A549 (cell line): ENCODE data around the gene IAPP. TPM values are rescaled to one million over a fixed set of nuclear protein-coding genes. Genes with fewer than 3 reads are reported as not detected.

Experiments
- ATAC-seq, 2 experiments: fragments of 200-7000 bp in 1 of 2; fragments of >200 bp in 1 of 2; cut with Nextera tagmentation in 1 of 2; cut with Tn5 transposase in 1 of 2; 3 replicates each; pipeline versions ENCODE4 v1.8.0 to v1.9.1; 2018 to 2020; ENCODE audit warnings: mild to moderate bottlenecking in 1 of 2, moderate library complexity in 1 of 2
- CTCF ChIA-PET: fragments of 300-600 bp; sonication (Branson Sonifier 250); formaldehyde crosslinking; extraction: SDS; loops from one replicate; lab custom pipeline; 2021; ENCODE audit warnings: antibody characterized with exemption, inconsistent platforms; lab: Yijun Ruan, JAX
- POLR2A ChIA-PET: fragments of 350-600 bp; formaldehyde crosslinking; extraction: SDS; loops from one replicate; lab custom pipeline; 2021; ENCODE audit warnings: antibody characterized with exemption, inconsistent platforms; lab: Yijun Ruan, JAX
- DNase-seq, 2 experiments: peaks; one replicate each; pipeline versions ENCODE4 v3.0.0 to v3.0.0-alpha.2; 2011 to 2016; ENCODE audit warnings: low read depth in 1 of 2, low spot score in 1 of 2
- FAIRE-seq: peaks from 2 replicates; lab custom pipeline; 2011; peaks lifted over from hg19 to GRCh38; lab: Jason Lieb, UNC
- H3K27ac ChIP-seq, 2 experiments: fragments of >200 bp; sonication (Bioruptor Twin); formaldehyde crosslinking; 3 replicates each; pipeline ENCODE4 v1.5.1; 2016 to 2017
- H3K4me1 ChIP-seq: fragments of >200 bp; sonication (Bioruptor Twin); formaldehyde crosslinking; 3 replicates; pipeline ENCODE4 v1.6.1; 2016
- H3K4me2 ChIP-seq: fragments of >200 bp; sonication (Bioruptor Twin); formaldehyde crosslinking; 3 replicates; pipeline ENCODE4 v1.6.1; 2016
- H3K4me3 ChIP-seq: fragments of >200 bp; sonication (Bioruptor Twin); formaldehyde crosslinking; 3 replicates; pipeline ENCODE4 v1.5.1; 2016
- H3K9me3 ChIP-seq: fragments of >200 bp; sonication (Bioruptor Twin); formaldehyde crosslinking; 3 replicates; pipeline ENCODE4 v1.6.1; 2016
- ATOH8 ChIP-seq: fragments of 250-450 bp; sonication (Bioruptor Pico); IDR thresholded peaks from 2 replicates; pipeline ENCODE4 v1.5.0; 2020; ENCODE audit warnings: low read depth, mild to moderate bottlenecking, moderate library complexity
- BCL3 ChIP-seq: fragments of >200 bp; sonication (Bioruptor Twin); formaldehyde crosslinking; IDR thresholded peaks from 3 replicates; pipeline ENCODE4 v1.6.1; 2016
- BHLHE40 ChIP-seq: IDR thresholded peaks from 2 replicates; pipeline ENCODE4 v1.6.1; 2012; ENCODE audit warnings: low read depth, low read length, inconsistent platforms
- CHD2 ChIP-seq: fragments of 150-350 bp; IDR thresholded peaks from 2 replicates; pipeline ENCODE4 v1.6.1; 2014; ENCODE audit warnings: low read length; ENCODE audit not compliant: partially characterized antibody
- EHMT2 ChIP-seq: fragments of 200-600 bp; sonication (generic); IDR thresholded peaks from 2 replicates; pipeline ENCODE4 v1.6.1; 2016; ENCODE audit warnings: antibody characterized with exemption, low read depth, mild to moderate bottlenecking, moderate library complexity
- EP300 ChIP-seq, 2 experiments: fragments of >200 bp; sonication (Bioruptor Twin); formaldehyde crosslinking; IDR thresholded peaks; 2 replicates in 1 of 2; 3 replicates in 1 of 2; pipeline ENCODE4 v1.6.1; 2016 to 2017
- FOSB ChIP-seq: fragments of 250-450 bp; sonication (Bioruptor Pico); IDR thresholded peaks from 2 replicates; pipeline ENCODE4 v1.5.0; 2020; ENCODE audit warnings: mild to moderate bottlenecking, moderate library complexity
- FOXS1 ChIP-seq: fragments of 250-450 bp; sonication (Bioruptor Pico); IDR thresholded peaks from 2 replicates; pipeline ENCODE4 v1.5.0; 2020; ENCODE audit warnings: mild to moderate bottlenecking, moderate library complexity
- GATA3 ChIP-seq: IDR thresholded peaks from 2 replicates; pipeline ENCODE4 v1.6.1; 2012; ENCODE audit warnings: borderline replicate concordance
- HES2 ChIP-seq: fragments of >200 bp; sonication (Bioruptor Twin); formaldehyde crosslinking; IDR thresholded peaks from 2 replicates; pipeline ENCODE4 v1.6.1; 2016
- HEYL ChIP-seq: fragments of 250-450 bp; sonication (Bioruptor Pico); IDR thresholded peaks from 2 replicates; pipeline ENCODE4 v1.8.0; 2021; ENCODE audit warnings: mild to moderate bottlenecking, moderate library complexity
- HOXB13 ChIP-seq: fragments of 250-450 bp; sonication (Bioruptor Pico); IDR thresholded peaks from 2 replicates; pipeline ENCODE4 v1.5.0; 2020; ENCODE audit warnings: low read depth, mild to moderate bottlenecking, moderate library complexity
- MAFK ChIP-seq: fragments of 450-650 bp; IDR thresholded peaks from 2 replicates; pipeline ENCODE4 v1.6.1; 2014; ENCODE audit not compliant: partially characterized antibody
- MAX ChIP-seq: IDR thresholded peaks from 2 replicates; pipeline ENCODE4 v1.6.1; 2012
- NFE2L2 ChIP-seq: fragments of 150-350 bp; conservative IDR thresholded peaks from 2 replicates; pipeline ENCODE4 v1.6.1; 2014; ENCODE audit warnings: low read length
- NPAS2 ChIP-seq: fragments of 250-450 bp; sonication (Bioruptor Pico); IDR thresholded peaks from 2 replicates; pipeline ENCODE4 v1.8.0; 2022; ENCODE audit warnings: mild to moderate bottlenecking, moderate library complexity, borderline replicate concordance
- PHF8 ChIP-seq: fragments of 200-600 bp; sonication (generic); IDR thresholded peaks from 2 replicates; pipeline ENCODE4 v1.6.1; 2016; ENCODE audit warnings: low read depth, mild to moderate bottlenecking, antibody characterized with exemption, moderate library complexity, borderline replicate concordance
- RARB ChIP-seq: fragments of 250-450 bp; sonication (Bioruptor Pico); IDR thresholded peaks from 2 replicates; pipeline ENCODE4 v1.8.0; 2021; ENCODE audit warnings: mild to moderate bottlenecking, moderate library complexity
- RFX5 ChIP-seq: fragments of 450-650 bp; IDR thresholded peaks from 2 replicates; pipeline ENCODE4 v1.7.1; 2014; ENCODE audit warnings: antibody characterized with exemption, mild to moderate bottlenecking, moderate library complexity
- ZFP36 ChIP-seq: fragments of 450-650 bp; IDR thresholded peaks from 2 replicates; pipeline ENCODE4 v1.6.1; 2014; ENCODE audit warnings: borderline replicate concordance; ENCODE audit not compliant: partially characterized antibody
- WGBS: methylation state at CpG from one replicate; pipeline ENCODE4 v1.1.6; 2017; ENCODE audit errors: missing lambda C conversion rate; 5-methylcytosine and 5-hydroxymethylcytosine counted together
- polyA plus RNA-seq, 4 experiments: library from polyadenylated mRNA; depleted of rRNA in 3 of 4; stranded (reverse); fragments of >200 nt; fragmentation: RNase III in 1 of 4; extraction: RNeasy Plus Mini Kit Qiagen cat#74134 plus additional on column Dnase treatment in 1 of 4; gene quantifications; 2 replicates in 3 of 4; 3 replicates in 1 of 4; pipeline ENCODE4 v1.2.3, GENCODE V29; 2011 to 2017

Gene IAPP
- polyA plus RNA-seq, 2 of the 4 experiments (the other 2 are of a cell fraction) = 0.09 TPM; not detected in 1

- 2% methylated on average over 1 of the region's 1 CpG for WGBS
- TF ChIP-seq ZFP36 = peak; percentile 89
- no peak for TF ChIP-seq MAFK
- no peak for TF ChIP-seq FOXS1 (CRISPR knock-in tag)
- no peak for TF ChIP-seq MAX
- H3K4me3 ChIP-seq = no peak overlapping the region
- no peaks in the 10 kb centered on the region; the same call in 2 of the 3 replicates for H3K4me1 ChIP-seq
- no peak overlapping the region for H3K4me2 ChIP-seq
- no peak overlapping the region for H3K27ac ChIP-seq
- CTCF ChIA-PET = no interaction called here
- no peak for FAIRE-seq
- POLR2A ChIA-PET = no interaction called here
- ATAC-seq = no peak
- DNase-seq = peak in 1 of 2 experiments; percentile 19
- peaks cover 18% of the 10 kb centered on the region; the same call in 2 of the 3 replicates for H3K9me3 ChIP-seq
Measured at GRCh38 chr12:21330682-21331253, 41.9 kb upstream of the IAPP start.

- Histone ChIP-seq H3K27ac (no peak within 1 kb of the TSS), H3K4me3 (no peak within 1 kb of the TSS), H3K4me2 (no peak within 1 kb of the TSS), H3K9me3 (peaks cover 12% of the 10 kb centered on the region; the same call in 2 of the 3 replicates), H3K4me1 (peaks cover 12% of the 10 kb centered on the region; the same call in 2 of the 3 replicates)
- POLR2A ChIA-PET = no interaction called here
- no peak for ATAC-seq
- CTCF ChIA-PET = no interaction called here
- no peak for FAIRE-seq
- TF ChIP-seq NPAS2 = no peak
- TF ChIP-seq CHD2 = no peak
- TF ChIP-seq ATOH8 = no peak
- TF ChIP-seq EHMT2 = no peak
- no peak for TF ChIP-seq EP300 (IDR thresholded peaks at IDR 0.05)
- TF ChIP-seq RARB (CRISPR knock-in tag) = no peak
- no peak for TF ChIP-seq HEYL (CRISPR knock-in tag)
- TF ChIP-seq RFX5 = no peak
- TF ChIP-seq PHF8 = no peak
- no peak for TF ChIP-seq MAX
- TF ChIP-seq BCL3 = no peak
- no peak for TF ChIP-seq FOSB (CRISPR knock-in tag)
- TF ChIP-seq HOXB13 (CRISPR knock-in tag) = no peak
- WGBS = 27% methylated on average over 3 of the region's 3 CpGs
- DNase-seq = no peak
Measured at GRCh38 chr12:21334771-21335325, 37.9 kb upstream of the IAPP start, which contains the start of gene SLCO1A2. Gene SLCO1A2 (minus strand): TSS chr12:21334917. CDS start chr12:21334647, 270 bp downstream.

- DNase-seq (peak in 1 of 2 experiments; percentile 25), ATAC-seq (no peak; a peak in 1 of 6 replicates), FAIRE-seq (no peak)
- POLR2A ChIA-PET = no interaction called here
- H3K4me2 ChIP-seq = peak overlapping the region; percentile 55
- H3K4me1 ChIP-seq = peaks cover 12% of the 10 kb centered on the region; the same call in 2 of the 3 replicates
- 1% methylated on average over 5 of the region's 5 CpGs for WGBS
- no peak for TF ChIP-seq HES2
- no peak for TF ChIP-seq ZFP36
- no peak for TF ChIP-seq GATA3
- no peak for TF ChIP-seq NFE2L2
- TF ChIP-seq BHLHE40 = no peak
- no peak overlapping the region for H3K27ac ChIP-seq
- peaks cover 3% of the 10 kb centered on the region; the same call in 2 of the 3 replicates for H3K9me3 ChIP-seq
- H3K4me3 ChIP-seq = no peak overlapping the region
- CTCF ChIA-PET = no interaction called here
Measured at GRCh38 chr12:21336656-21337055, 36.0 kb upstream of the IAPP start.
